PC-9 (cell line): ENCODE measurements around the gene SELENOS. TPM values are rescaled to one million over a fixed set of nuclear protein-coding genes. Genes with fewer than 3 reads are reported as not detected.

Experiments used
- BruUV-seq: library from RNA; stranded (reverse); fragments of 400-500 nt; replicated peaks from 2 replicates; lab custom pipeline; 2021; lab: Mats Ljungman, UMichigan
- CTCF ChIA-PET: fragments of 300-600 bp; sonication (Branson Sonifier 250); formaldehyde crosslinking; loops from one replicate; lab custom pipeline; 2022; ENCODE audit warnings: antibody characterized with exemption; lab: Charles Lee
- POLR2A ChIA-PET: fragments of 300-600 bp; sonication (Branson Sonifier 250); formaldehyde crosslinking; loops from one replicate; lab custom pipeline; 2022; ENCODE audit warnings: antibody characterized with exemption; ENCODE audit not compliant: unreplicated experiment; lab: Charles Lee
- DNase-seq, 2 experiments: peaks; one replicate each; pipeline versions ENCODE4 v3.0.0 to v3.0.0-alpha.2; 2015 to 2022; ENCODE audit warnings: mixed read lengths in 1 of 2
- H2AFZ ChIP-seq: fragments of 200-600 bp; sonication (generic); 2 replicates; pipeline ENCODE4 v1.8.1; 2017; ENCODE audit warnings: antibody characterized with exemption
- H3F3A ChIP-seq: fragments of 200-600 bp; sonication (generic); 2 replicates; pipeline ENCODE4 v1.8.1; 2017; ENCODE audit warnings: antibody characterized with exemption, mild to moderate bottlenecking, low read depth; ENCODE audit not compliant: insufficient read depth
- H3K27ac ChIP-seq: fragments of 200-600 bp; sonication (generic); 2 replicates; pipeline ENCODE4 v1.6.1; 2016; ENCODE audit warnings: mixed run types
- H3K27me3 ChIP-seq: fragments of 200-600 bp; sonication (generic); 2 replicates; pipeline ENCODE4 v1.6.1; 2016; ENCODE audit warnings: low read depth, mixed run types; ENCODE audit not compliant: insufficient read depth
- H3K36me3 ChIP-seq: fragments of 200-600 bp; sonication (generic); 2 replicates; pipeline ENCODE4 v1.6.1; 2016; ENCODE audit warnings: low read depth, mixed run types
- H3K4me1 ChIP-seq: fragments of 200-600 bp; sonication (generic); replicated peaks from 2 replicates; pipeline ENCODE4 v1.6.1; 2016; ENCODE audit warnings: mixed run types; ENCODE audit not compliant: insufficient read depth
- H3K4me2 ChIP-seq: fragments of 200-600 bp; sonication (generic); 2 replicates; pipeline ENCODE4 v1.6.1; 2017; ENCODE audit warnings: mixed run types
- H3K4me3 ChIP-seq: fragments of 200-600 bp; sonication (generic); 2 replicates; pipeline ENCODE4 v1.6.1; 2016; ENCODE audit warnings: mixed run types
- H3K79me2 ChIP-seq: fragments of 200-600 bp; sonication (generic); 2 replicates; pipeline ENCODE4 v1.6.1; 2017; ENCODE audit warnings: low read depth, mixed run types
- H3K9me2 ChIP-seq: fragments of 200-600 bp; sonication (generic); 2 replicates; pipeline ENCODE4 v1.8.1; 2017; ENCODE audit warnings: mild to moderate bottlenecking; ENCODE audit not compliant: insufficient read depth
- H3K9me3 ChIP-seq: fragments of 200-600 bp; sonication (generic); 2 replicates; pipeline ENCODE4 v1.8.1; 2016; ENCODE audit warnings: low read depth; ENCODE audit not compliant: insufficient read depth
- H4K20me1 ChIP-seq: fragments of 200-600 bp; sonication (generic); 2 replicates; pipeline ENCODE4 v1.8.1; 2017; ENCODE audit not compliant: insufficient read depth
- EZH2 ChIP-seq: fragments of 200-600 bp; sonication (generic); IDR thresholded peaks from 2 replicates; pipeline ENCODE4 v1.8.0; 2017; ENCODE audit warnings: antibody characterized with exemption, low read depth
- intact Hi-C: fragments of 100-400 bp; cut with micrococcal nuclease; formaldehyde crosslinking; loops from one replicate; pipeline ENCODE4 v1.10.0; 2022; ENCODE audit not compliant: unreplicated experiment
- total RNA-seq: library from RNA; stranded (reverse); gene quantifications from 2 replicates; pipeline ENCODE4 v1.2.3, GENCODE V29; 2021
- TF ChIP-seq, protein P1 (sequence below): fragments of 200-600 bp; sonication (generic); conservative IDR thresholded peaks from 2 replicates; pipeline ENCODE4 v1.6.1; 2017; ENCODE audit warnings: mixed run types, antibody characterized with exemption, mild to moderate bottlenecking, moderate library complexity

Gene SELENOS
- total RNA-seq, 1 experiment from 2014 or later = 28.6 TPM

DNA sequence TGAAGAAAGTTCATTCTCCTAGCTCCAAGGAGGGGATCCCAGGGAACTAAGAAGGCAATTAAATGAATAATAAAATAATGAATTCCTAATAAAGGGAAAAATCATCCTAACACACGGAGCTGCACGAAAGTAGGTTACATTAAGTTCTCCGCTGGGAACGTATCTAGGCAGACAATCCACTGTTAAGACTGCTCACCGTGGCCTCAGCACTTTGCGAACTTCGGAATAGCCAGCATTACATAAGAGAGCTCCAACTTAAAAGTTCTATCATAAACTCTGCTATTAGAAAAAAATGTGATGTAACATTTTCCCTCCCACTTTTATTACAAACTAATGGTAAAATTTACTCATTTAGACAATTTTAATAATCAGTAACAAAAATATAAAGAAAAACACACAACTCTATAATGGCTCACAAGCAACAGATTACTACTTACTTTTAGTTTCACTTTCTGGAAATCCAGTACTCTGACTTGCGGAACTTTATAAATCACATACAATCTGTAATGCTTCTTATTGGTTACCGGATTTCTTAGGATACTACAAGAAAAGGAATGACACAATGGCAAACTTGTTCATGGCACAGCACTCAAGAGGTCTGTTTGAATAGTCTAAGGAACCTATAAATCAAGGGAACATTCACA, 9.3 kb upstream of the SELENOS start:
- peaks cover 39% of the 10 kb centered on the region for H3K36me3 ChIP-seq
- no peaks in the 10 kb centered on the region for H3K9me3 ChIP-seq
- no TSS peak for BruUV-seq
- no peaks in the 10 kb centered on the region for H3K9me2 ChIP-seq
- no peaks in the 10 kb centered on the region for H3K27me3 ChIP-seq
- H3F3A ChIP-seq = peaks cover 18% of the 10 kb centered on the region
- 0 out of 2 replicates have a peak, but pooled peaks cover 5% of the 10 kb centered on the region for H3K4me1 ChIP-seq
- intact Hi-C loops = no loop called here
- DNase-seq = no peak
- no peak overlapping the region for H2AFZ ChIP-seq
- peaks cover 50% of the 10 kb centered on the region for H4K20me1 ChIP-seq
- H3K79me2 ChIP-seq = peaks cover 49% of the 10 kb centered on the region
- no peak overlapping the region for H3K4me2 ChIP-seq
- H3K4me3 ChIP-seq = no peak overlapping the region
- ChIA-PET CTCF (no interaction called here), POLR2A (no interaction called here)
- no peak overlapping the region for H3K27ac ChIP-seq
- TF ChIP-seq, protein P1, sequence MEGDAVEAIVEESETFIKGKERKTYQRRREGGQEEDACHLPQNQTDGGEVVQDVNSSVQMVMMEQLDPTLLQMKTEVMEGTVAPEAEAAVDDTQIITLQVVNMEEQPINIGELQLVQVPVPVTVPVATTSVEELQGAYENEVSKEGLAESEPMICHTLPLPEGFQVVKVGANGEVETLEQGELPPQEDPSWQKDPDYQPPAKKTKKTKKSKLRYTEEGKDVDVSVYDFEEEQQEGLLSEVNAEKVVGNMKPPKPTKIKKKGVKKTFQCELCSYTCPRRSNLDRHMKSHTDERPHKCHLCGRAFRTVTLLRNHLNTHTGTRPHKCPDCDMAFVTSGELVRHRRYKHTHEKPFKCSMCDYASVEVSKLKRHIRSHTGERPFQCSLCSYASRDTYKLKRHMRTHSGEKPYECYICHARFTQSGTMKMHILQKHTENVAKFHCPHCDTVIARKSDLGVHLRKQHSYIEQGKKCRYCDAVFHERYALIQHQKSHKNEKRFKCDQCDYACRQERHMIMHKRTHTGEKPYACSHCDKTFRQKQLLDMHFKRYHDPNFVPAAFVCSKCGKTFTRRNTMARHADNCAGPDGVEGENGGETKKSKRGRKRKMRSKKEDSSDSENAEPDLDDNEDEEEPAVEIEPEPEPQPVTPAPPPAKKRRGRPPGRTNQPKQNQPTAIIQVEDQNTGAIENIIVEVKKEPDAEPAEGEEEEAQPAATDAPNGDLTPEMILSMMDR = no peak
- TF ChIP-seq EZH2 = no peak

DNA sequence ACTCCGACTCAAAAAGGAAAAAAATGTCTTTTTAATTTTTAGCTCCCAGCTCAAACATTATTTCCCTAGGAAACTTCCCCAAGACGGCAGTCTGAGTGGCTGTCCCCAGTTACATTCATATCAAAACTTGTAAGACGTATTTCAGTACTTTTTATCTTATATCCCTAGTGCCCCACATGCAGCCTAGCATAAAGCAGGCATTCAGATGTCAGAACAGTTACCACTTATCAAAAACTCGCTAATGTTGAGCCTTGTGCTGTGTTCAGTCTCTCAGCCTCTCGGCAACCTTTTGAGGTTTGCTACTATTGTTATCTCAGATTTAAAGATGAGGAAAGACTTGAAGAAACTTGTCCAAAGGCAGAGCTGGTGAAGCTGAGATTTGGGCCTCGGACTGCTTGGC, 6.6 kb upstream of the SELENOS start:
- CTCF ChIA-PET = no interaction called here
- intact Hi-C loops = no loop called here

DNA sequence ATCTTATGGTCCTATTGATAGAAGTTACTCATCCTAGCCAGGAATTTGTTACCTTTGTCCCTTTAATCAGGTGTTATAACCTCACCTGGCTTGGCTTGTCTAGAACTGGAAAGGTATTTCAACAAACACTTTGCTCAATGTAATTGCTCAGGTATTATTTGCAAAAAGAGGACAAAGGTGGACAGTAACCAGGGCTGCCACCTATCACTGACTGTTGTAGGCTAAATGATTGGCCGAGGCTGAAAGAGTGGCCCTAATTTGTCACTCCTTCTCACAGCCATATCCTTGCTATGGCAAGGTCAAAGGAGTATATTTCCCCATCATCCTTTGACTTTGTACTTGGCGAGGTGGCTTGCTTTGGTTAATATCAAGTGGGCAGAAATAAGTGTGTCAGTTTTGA, 2.7 kb upstream of the SELENOS start:
- Histone ChIP-seq H3F3A (peaks cover 30% of the 10 kb centered on the region), H3K79me2 (peaks cover 21% of the 10 kb centered on the region), H3K9me3 (no peaks in the 10 kb centered on the region), H3K4me2 (no peak overlapping the region), H3K4me1 (peaks cover 18% of the 10 kb centered on the region), H3K9me2 (no peaks in the 10 kb centered on the region), H3K36me3 (peaks cover 18% of the 10 kb centered on the region; the same call in 1 of the 2 replicates), H3K27ac (no peak overlapping the region), H3K4me3 (no peak overlapping the region), H3K27me3 (no peaks in the 10 kb centered on the region), H4K20me1 (peaks cover 10% of the 10 kb centered on the region; the same call in 1 of the 2 replicates), H2AFZ (no peak overlapping the region)
- no peak for DNase-seq
- ChIA-PET CTCF (interaction anchor here (0.7 kb wide), 1 partner anchor 14 kb away, joined by 5 read pairs; no protein-coding TSS in a partner anchor), POLR2A (interaction anchor here (0.6 kb wide), 1 partner anchor 46 kb away, joined by 4 read pairs; no protein-coding TSS in a partner anchor)
- intact Hi-C loops = no loop called here
- no peak for TF ChIP-seq EZH2
- TF ChIP-seq, protein P1 = no peak
- BruUV-seq = no TSS peak

More for the DNA sequence above, 6.6 kb upstream of the SELENOS start:
- no peak overlapping the region for H3K27ac ChIP-seq
- H2AFZ ChIP-seq = no peak overlapping the region
- peaks cover 24% of the 10 kb centered on the region for H4K20me1 ChIP-seq
- H3K79me2 ChIP-seq = peaks cover 23% of the 10 kb centered on the region
- no peaks in the 10 kb centered on the region for H3K9me3 ChIP-seq
- H3K27me3 ChIP-seq = no peaks in the 10 kb centered on the region
- no peaks in the 10 kb centered on the region for H3K9me2 ChIP-seq
- TF ChIP-seq EZH2 = no peak
- TF ChIP-seq, protein P1 = no peak
- no peaks in the 10 kb centered on the region for H3K4me1 ChIP-seq
- POLR2A ChIA-PET = no interaction called here
- H3K36me3 ChIP-seq = peaks cover 40% of the 10 kb centered on the region
- H3K4me2 ChIP-seq = no peak overlapping the region
- H3F3A ChIP-seq = peaks cover 8% of the 10 kb centered on the region
- H3K4me3 ChIP-seq = no peak overlapping the region
- no peak for DNase-seq
- BruUV-seq = no TSS peak
